H1 (cell line): Measurements from ENCODE around the gene KDM5A. TPM values are rescaled to one million over a fixed set of nuclear protein-coding genes. Genes with fewer than 3 reads are reported as not detected.

Experiments used
- CTCF ChIA-PET: fragments of 300-600 bp; sonication (Branson Sonifier 250); formaldehyde crosslinking; loops from one replicate; lab custom pipeline; 2021; ENCODE audit not compliant: partially characterized antibody; lab: Charles Lee
- POLR2A ChIA-PET: fragments of 300-600 bp; sonication (Branson Sonifier 250); formaldehyde crosslinking; loops from one replicate; lab custom pipeline; 2021; ENCODE audit warnings: inconsistent platforms; ENCODE audit not compliant: partially characterized antibody; lab: Charles Lee
- DNase-seq, 2 experiments: peaks; one replicate each; pipeline versions ENCODE4 v3.0.0 to v3.0.0-alpha.2; 2010 to 2022; ENCODE audit warnings: low spot score in 2 of 2, low read depth in 1 of 2, mixed read lengths in 1 of 2
- FAIRE-seq: peaks from 2 replicates; lab custom pipeline; 2011; peaks lifted over from hg19 to GRCh38; lab: Jason Lieb, UNC
- H2AFZ ChIP-seq: 2 replicates; pipeline ENCODE4 v1.8.1; 2012; ENCODE audit warnings: low read length, inconsistent platforms
- H2AK5ac ChIP-seq: 2 replicates; pipeline ENCODE4 v1.6.1; 2013; ENCODE audit warnings: low read depth, low read length
- H2BK120ac ChIP-seq: replicated peaks from 2 replicates; pipeline ENCODE3; 2013; ENCODE audit warnings: low read depth, low read length, inconsistent platforms
- H2BK12ac ChIP-seq: 2 replicates; pipeline ENCODE4 v1.6.1; 2013; ENCODE audit warnings: low read depth, low read length
- H2BK15ac ChIP-seq: 2 replicates; pipeline ENCODE4 v1.6.1; 2013; ENCODE audit warnings: low read length
- H2BK20ac ChIP-seq: 2 replicates; pipeline ENCODE4 v1.6.1; 2013; ENCODE audit warnings: low read length
- H2BK5ac ChIP-seq: 2 replicates; pipeline ENCODE4 v1.6.1; 2013; ENCODE audit warnings: low read depth, low read length
- H3K14ac ChIP-seq: 2 replicates; pipeline ENCODE4 v1.6.1; 2013; ENCODE audit warnings: inconsistent platforms; ENCODE audit not compliant: insufficient read length
- H3K18ac ChIP-seq: 2 replicates; pipeline ENCODE4 v1.6.1; 2013; ENCODE audit warnings: low read length; ENCODE audit errors: extremely low read depth
- H3K23ac ChIP-seq: 2 replicates; pipeline ENCODE4 v1.6.1; 2013; ENCODE audit warnings: inconsistent platforms; ENCODE audit not compliant: insufficient read length
- H3K23me2 ChIP-seq: 2 replicates; pipeline ENCODE4 v1.6.1; 2013; ENCODE audit warnings: low read depth, low read length
- H3K27ac ChIP-seq: 2 replicates; pipeline ENCODE4 v1.6.1; 2011; ENCODE audit warnings: low read depth, low read length, inconsistent platforms
- H3K27me3 ChIP-seq, 4 experiments: replicated peaks in 1 of 4; 1 replicate in 1 of 4; 2 replicates in 3 of 4; pipeline versions ENCODE4 v1.6.1 to v1.8.1; 2011 to 2013; ENCODE audit warnings: low read length in 3 of 4, mild to moderate bottlenecking in 3 of 4, inconsistent platforms in 2 of 4, mixed read lengths in 2 of 4, moderate library complexity in 1 of 4; ENCODE audit not compliant: control insufficient read depth in 3 of 4, insufficient read depth in 3 of 4; ENCODE audit errors: extremely low read depth in 1 of 4
- H3K36me3 ChIP-seq, 4 experiments: 2 replicates each; pipeline versions ENCODE4 v1.6.1 to v1.8.1; 2011 to 2013; ENCODE audit warnings: mild to moderate bottlenecking in 4 of 4, low read length in 3 of 4, moderate library complexity in 2 of 4, control low read depth in 1 of 4, inconsistent platforms in 1 of 4; ENCODE audit not compliant: insufficient read depth in 4 of 4, control insufficient read depth in 2 of 4
- H3K4ac ChIP-seq: replicated peaks from 2 replicates; pipeline ENCODE3; 2013; ENCODE audit warnings: low read length, low read depth, mixed read lengths, inconsistent platforms; ENCODE audit not compliant: insufficient read length
- H3K4me1 ChIP-seq, 4 experiments: replicated peaks in 1 of 4; 1 replicate in 1 of 4; 2 replicates in 3 of 4; pipeline versions ENCODE4 v1.6.1 to v1.8.1; 2011 to 2013; ENCODE audit warnings: low read length in 3 of 4, inconsistent platforms in 2 of 4, mixed read lengths in 1 of 4; ENCODE audit not compliant: insufficient read depth in 4 of 4, control insufficient read depth in 3 of 4
- H3K4me2 ChIP-seq, 2 experiments: 2 replicates each; pipeline versions ENCODE4 v1.6.1 to v1.8.1; 2011 to 2013; ENCODE audit warnings: low read depth in 2 of 2, low read length in 2 of 2, control low read depth in 1 of 2, inconsistent platforms in 1 of 2, mild to moderate bottlenecking in 1 of 2; ENCODE audit not compliant: insufficient read depth in 1 of 2
- H3K4me3 ChIP-seq, 4 experiments: fragments of 200-600, 300-600 bp in 1 of 4; sonication (generic), shearing (Covaris generic), sonication (Bioruptor Twin) in 1 of 4; 2 replicates each; pipeline versions ENCODE4 v1.5.1 to v1.8.1; 2011 to 2016; ENCODE audit warnings: low read length in 4 of 4, low read depth in 3 of 4, control low read depth in 2 of 4, inconsistent platforms in 2 of 4, mild to moderate bottlenecking in 2 of 4, mixed read lengths in 1 of 4, moderate library complexity in 1 of 4; ENCODE audit not compliant: insufficient read depth in 2 of 4; ENCODE audit errors: extremely low read depth in 1 of 4
- H3K56ac ChIP-seq: replicated peaks from 2 replicates; pipeline ENCODE3; 2013; ENCODE audit warnings: low read depth, mild to moderate bottlenecking, mixed read lengths, low read length, inconsistent platforms; ENCODE audit not compliant: insufficient read length
- H3K79me1 ChIP-seq: 2 replicates; pipeline ENCODE4 v1.6.1; 2013; ENCODE audit warnings: low read depth, low read length, control low read depth
- H3K79me2 ChIP-seq, 2 experiments: 2 replicates each; pipeline versions ENCODE4 v1.6.1 to v1.8.1; 2012 to 2013; ENCODE audit warnings: low read length in 2 of 2, mild to moderate bottlenecking in 2 of 2, inconsistent platforms in 1 of 2; ENCODE audit not compliant: insufficient read depth in 2 of 2, control insufficient read depth in 1 of 2
- H3K9ac ChIP-seq, 4 experiments: replicated peaks in 1 of 4; 1 replicate in 1 of 4; 2 replicates in 3 of 4; pipeline versions ENCODE4 v1.6.1 to v1.8.1; 2011 to 2013; ENCODE audit warnings: low read depth in 3 of 4, low read length in 3 of 4, control low read depth in 2 of 4, mild to moderate bottlenecking in 2 of 4, moderate library complexity in 2 of 4, inconsistent platforms in 1 of 4; ENCODE audit errors: extremely low read depth in 1 of 4
- H3K9me3 ChIP-seq, 2 experiments: 2 replicates each; pipeline versions ENCODE4 v1.6.1 to v1.8.1; 2012 to 2013; ENCODE audit warnings: mild to moderate bottlenecking in 2 of 2, moderate library complexity in 2 of 2, control low read depth in 1 of 2, inconsistent platforms in 1 of 2, low read depth in 1 of 2, low read length in 1 of 2, mixed read lengths in 1 of 2; ENCODE audit not compliant: insufficient read depth in 2 of 2
- H4K20me1 ChIP-seq, 2 experiments: replicated peaks in 1 of 2; 2 replicates each; pipeline versions ENCODE3 to v1.8.1; 2011 to 2013; ENCODE audit warnings: inconsistent platforms in 2 of 2, low read length in 2 of 2, mild to moderate bottlenecking in 1 of 2; ENCODE audit not compliant: insufficient read depth in 2 of 2, control insufficient read depth in 1 of 2
- H4K5ac ChIP-seq: 2 replicates; pipeline ENCODE4 v1.6.1; 2013; ENCODE audit warnings: low read length, low read depth, mixed read lengths, inconsistent platforms; ENCODE audit not compliant: insufficient read length
- H4K8ac ChIP-seq: 2 replicates; pipeline ENCODE4 v1.8.0; 2013; ENCODE audit warnings: mild to moderate bottlenecking, moderate library complexity, low read length, inconsistent platforms; ENCODE audit not compliant: insufficient read depth; ENCODE audit errors: extremely low read depth
- H4K91ac ChIP-seq: replicated peaks from 2 replicates; pipeline ENCODE3; 2013; ENCODE audit warnings: low read length, mixed read lengths, inconsistent platforms; ENCODE audit not compliant: insufficient read length
- CTBP2 ChIP-seq: IDR thresholded peaks from 2 replicates; pipeline ENCODE4 v1.7.0; 2011; ENCODE audit warnings: borderline replicate concordance, mild to moderate bottlenecking, moderate library complexity, mixed read lengths, low read length; ENCODE audit not compliant: insufficient read depth, insufficient read length
- HDAC6 ChIP-seq: IDR thresholded peaks from one replicate; pipeline ENCODE4 v1.7.1; 2012; ENCODE audit warnings: low read depth, mild to moderate bottlenecking, inconsistent platforms, low read length, moderate library complexity
- MAX ChIP-seq: IDR thresholded peaks from 2 replicates; pipeline ENCODE4 v1.6.1; 2012; ENCODE audit warnings: inconsistent platforms
- NANOG ChIP-seq: IDR thresholded peaks from 2 replicates; pipeline ENCODE4 v1.6.1; 2011; ENCODE audit warnings: low read length, low read depth, mild to moderate bottlenecking, inconsistent platforms; ENCODE audit not compliant: insufficient read depth, poor library complexity, severe bottlenecking
- POU5F1 ChIP-seq: IDR thresholded peaks from 2 replicates; pipeline ENCODE4 v1.6.1; 2011; ENCODE audit warnings: low read depth, mild to moderate bottlenecking, low read length, moderate library complexity
- RAD21 ChIP-seq, 2 experiments: IDR thresholded peaks in 1 of 2; conservative IDR thresholded peaks in 1 of 2; 2 replicates each; pipeline ENCODE4 v1.6.1; 2011; ENCODE audit warnings: low read depth in 2 of 2, low read length in 2 of 2, improper control_type of control experiment in 1 of 2, inconsistent platforms in 1 of 2, mild to moderate bottlenecking in 1 of 2, moderate library complexity in 1 of 2
- RFX5 ChIP-seq: IDR thresholded peaks from 2 replicates; pipeline ENCODE4 v1.6.1; 2011; ENCODE audit warnings: low read depth, low read length, improper control_type of control experiment, borderline replicate concordance
- SP1 ChIP-seq: IDR thresholded peaks from 2 replicates; pipeline ENCODE4 v1.6.1; 2011; ENCODE audit warnings: low read depth, low read length
- SP2 ChIP-seq: IDR thresholded peaks from 2 replicates; pipeline ENCODE4 v1.6.1; 2012; ENCODE audit warnings: mild to moderate bottlenecking, low read length, inconsistent platforms
- SP4 ChIP-seq: IDR thresholded peaks from 2 replicates; pipeline ENCODE4 v1.6.1; 2012; ENCODE audit warnings: low read length, inconsistent platforms
- SUZ12 ChIP-seq: fragments of 200-600 bp; sonication (generic); IDR thresholded peaks from 2 replicates; pipeline ENCODE4 v1.6.1; 2012; ENCODE audit warnings: mild to moderate bottlenecking, inconsistent platforms, low read length, moderate library complexity, mixed read lengths
- TBP ChIP-seq: IDR thresholded peaks from 2 replicates; pipeline ENCODE4 v1.6.1; 2011; ENCODE audit warnings: low read depth, low read length, improper control_type of control experiment
- TEAD4 ChIP-seq: IDR thresholded peaks from 2 replicates; pipeline ENCODE4 v1.6.1; 2012; ENCODE audit warnings: low read depth, low read length, inconsistent platforms, mixed read lengths
- WGBS, 2 experiments: shearing (Covaris generic) in 1 of 2; methylation state at CpG; one replicate each; pipeline versions ENCODE4 v1.1.6 to v1.1.7; 2013 to 2015; ENCODE audit warnings: low lambda C conversion rate in 2 of 2, mixed read lengths in 2 of 2, inconsistent platforms in 1 of 2, low coverage in 1 of 2, missing lambda C conversion rate in 1 of 2; ENCODE audit not compliant: insufficient replicate concordance in 2 of 2, insufficient coverage in 1 of 2, insufficient read length in 1 of 2; ENCODE audit errors: extremely low coverage in 1 of 2, missing lambda C conversion rate in 1 of 2; 5-methylcytosine and 5-hydroxymethylcytosine counted together
- polyA plus RNA-seq, 7 experiments: library from polyadenylated mRNA; depleted of rRNA in 3 of 7; stranded (reverse) in 5 of 7; unstranded in 2 of 7; fragments of >200 nt in 5 of 7; fragments of 200-250 nt in 2 of 7; gene quantifications; 1 replicate in 5 of 7; 2 replicates in 1 of 7; 4 replicates in 1 of 7; pipeline versions ENCODE4 v1.2.1 to v1.2.3, GENCODE V29; 2011 to 2013; ENCODE audit warnings: missing spikeins in 2 of 7, mixed read lengths in 2 of 7
- total RNA-seq: library from RNA; stranded (reverse); fragmentation: NEBNext Ultra II Directional; extraction: Animal tissue kit (Norgen Biotek cat#: 25700); gene quantifications from 2 replicates; pipeline ENCODE4 v1.2.1, GENCODE V29; 2021

KDM5A gene
- total and polyA plus RNA-seq, 2 of the 8 experiments (the other 6 are each of a cell fraction or from before 2014, with no cell fraction given), result 6.3 to 36.9 TPM

- ChIA-PET POLR2A (no interaction called here), CTCF (interaction anchor here (0.6 to 1.7 kb wide), 2 partner anchors 43 to 99 kb away, joined by 3 to 5 read pairs; no protein-coding TSS in a partner anchor)
- WGBS, 2 experiments, result 85% methylated on average over 9 of the region's 9 CpGs; no CpG with 5 or more reads in 1 of the 2 experiments
- H4K20me1 ChIP-seq, result peaks cover 0 to under 1% of the 10 kb centered on the region in 2 experiments
- no peak overlapping the region for H2BK15ac ChIP-seq
- no peak overlapping the region for H3K4ac ChIP-seq
- H2BK120ac ChIP-seq, result no peak overlapping the region
- H3K23me2 ChIP-seq, result no peaks in the 10 kb centered on the region
- no peak overlapping the region for H3K4me3 ChIP-seq
- H3K79me1 ChIP-seq, result no peaks in the 10 kb centered on the region
- H4K5ac ChIP-seq, result no peak overlapping the region
- no peak overlapping the region for H3K9ac ChIP-seq
- H2BK20ac ChIP-seq, result no peak overlapping the region
- H3K14ac ChIP-seq, result no peak overlapping the region
- H3K4me1 ChIP-seq, result no peaks in the 10 kb centered on the region
- H3K79me2 ChIP-seq, result no peaks in the 10 kb centered on the region
- no peak overlapping the region for H3K23ac ChIP-seq
- H3K18ac ChIP-seq, result no peak overlapping the region
- no peaks in the 10 kb centered on the region for H3K27me3 ChIP-seq
- no peaks in the 10 kb centered on the region for H3K9me3 ChIP-seq
- no peak overlapping the region for H3K27ac ChIP-seq
- no peak overlapping the region for H3K56ac ChIP-seq
- no peak overlapping the region for H3K4me2 ChIP-seq
- FAIRE-seq (no peak), DNase-seq (no peak)
- H2AK5ac ChIP-seq, result no peak overlapping the region
- no peak overlapping the region for H4K91ac ChIP-seq
- H2BK5ac ChIP-seq, result no peak overlapping the region
- H4K8ac ChIP-seq, result no peak overlapping the region
- no peak overlapping the region for H2AFZ ChIP-seq
- H3K36me3 ChIP-seq, result peaks cover 13 to 50% (median 42%) of the 10 kb centered on the region in 4 experiments
- no peak overlapping the region for H2BK12ac ChIP-seq
- TF ChIP-seq NANOG, result no peak
- no peak for TF ChIP-seq SP1
- no peak for TF ChIP-seq TEAD4
- TF ChIP-seq TBP, result no peak
- TF ChIP-seq SP4, result no peak
- no peak for TF ChIP-seq HDAC6
- TF ChIP-seq SP2, result no peak
- TF ChIP-seq RAD21 (IDR thresholded peaks at IDR 0.05 in 1 of 2, conservative IDR thresholded peaks at IDR 0.05 in 1 of 2; ENCODE audit: low read depth in 2 of 2, low read length in 2 of 2), result no peak
- TF ChIP-seq SUZ12, result no peak
- no peak for TF ChIP-seq CTBP2
- no peak for TF ChIP-seq RFX5
- no peak for TF ChIP-seq MAX
- TF ChIP-seq POU5F1, result no peak
Observed at GRCh38 chr12:318759-319515, 70.2 kb downstream of the KDM5A start.
